ENCODE results near the gene ANTXR2.

- no peak for TF ChIP-seq CTCF (IDR thresholded peaks at IDR 0.05)
- no peak for TF ChIP-seq POLR2A (IDR thresholded peaks at IDR 0.05)
Observed at GRCh38 chr4:80085081-80085480, 12.1 kb upstream of the ANTXR2 start.

Data from uterus (tissue), 2 donors.